ENCODE measurements around the gene RASSF5.

- TF ChIP-seq POLR2A (IDR thresholded peaks at IDR 0.05) = no peak
- TF ChIP-seq, protein P1, sequence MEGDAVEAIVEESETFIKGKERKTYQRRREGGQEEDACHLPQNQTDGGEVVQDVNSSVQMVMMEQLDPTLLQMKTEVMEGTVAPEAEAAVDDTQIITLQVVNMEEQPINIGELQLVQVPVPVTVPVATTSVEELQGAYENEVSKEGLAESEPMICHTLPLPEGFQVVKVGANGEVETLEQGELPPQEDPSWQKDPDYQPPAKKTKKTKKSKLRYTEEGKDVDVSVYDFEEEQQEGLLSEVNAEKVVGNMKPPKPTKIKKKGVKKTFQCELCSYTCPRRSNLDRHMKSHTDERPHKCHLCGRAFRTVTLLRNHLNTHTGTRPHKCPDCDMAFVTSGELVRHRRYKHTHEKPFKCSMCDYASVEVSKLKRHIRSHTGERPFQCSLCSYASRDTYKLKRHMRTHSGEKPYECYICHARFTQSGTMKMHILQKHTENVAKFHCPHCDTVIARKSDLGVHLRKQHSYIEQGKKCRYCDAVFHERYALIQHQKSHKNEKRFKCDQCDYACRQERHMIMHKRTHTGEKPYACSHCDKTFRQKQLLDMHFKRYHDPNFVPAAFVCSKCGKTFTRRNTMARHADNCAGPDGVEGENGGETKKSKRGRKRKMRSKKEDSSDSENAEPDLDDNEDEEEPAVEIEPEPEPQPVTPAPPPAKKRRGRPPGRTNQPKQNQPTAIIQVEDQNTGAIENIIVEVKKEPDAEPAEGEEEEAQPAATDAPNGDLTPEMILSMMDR (IDR thresholded peaks at IDR 0.05) = no peak
These were observed 22.4 kb upstream of the RASSF5 start for GRCh38 chr1:206484901-206485300.

Measured in Peyer's patch (tissue), 4 donors.